Measurements from ENCODE around the gene E2F6. TPM values are rescaled to one million over a fixed set of nuclear protein-coding genes. Genes with fewer than 3 reads are reported as not detected.

Gene E2F6
- total RNA-seq, 4 donors from 2014 or later, result 15.6 to 20.1 (median 19.6) TPM

GRCh38 chr2:11433822-11434221, 32.1 kb downstream of the E2F6 start:
- no peaks in the 10 kb centered on the region for H3K4me1 ChIP-seq
- no peak for TF ChIP-seq POLR2AphosphoS5 (IDR thresholded peaks at IDR 0.05)
- no peak for TF ChIP-seq POLR2A (IDR thresholded peaks at IDR 0.05)
- no peak for TF ChIP-seq EP300 (IDR thresholded peaks at IDR 0.05)
- no peak for TF ChIP-seq CTCF (IDR thresholded peaks at IDR 0.05)
- no peak overlapping the region for H3K27ac ChIP-seq
- peaks cover 0 to 14% of the 10 kb centered on the region in 2 donors for H3K36me3 ChIP-seq
- no peaks in the 10 kb centered on the region for H3K9me3 ChIP-seq
- 88 to 93% methylated on average over 5 of the region's 5 CpGs for WGBS, 2 donors (ENCODE audit: low coverage in 1 of 2)
- no peak overlapping the region for H3K4me3 ChIP-seq
- no peak for ATAC-seq
- no peaks in the 10 kb centered on the region for H3K27me3 ChIP-seq

GRCh38 chr2:11430729-11431128, 35.2 kb downstream of the E2F6 start:
- Histone ChIP-seq H3K36me3 (no peaks in the 10 kb centered on the region), H3K27me3 (no peaks in the 10 kb centered on the region), H3K9me3 (no peaks in the 10 kb centered on the region), H3K4me3 (no peak overlapping the region), H3K4me1 (no peaks in the 10 kb centered on the region), H3K27ac (no peak overlapping the region)
- 80 to 100% methylated on average over 1 to 2 of the region's 5 CpGs for WGBS, 2 donors (ENCODE audit: low coverage in 1 of 2)
- no peak for ATAC-seq
- TF ChIP-seq POLR2AphosphoS5 (IDR thresholded peaks at IDR 0.05), result no peak
- TF ChIP-seq POLR2A (IDR thresholded peaks at IDR 0.05), result no peak
- TF ChIP-seq EP300 (IDR thresholded peaks at IDR 0.05), result no peak
- no peak for TF ChIP-seq CTCF (IDR thresholded peaks at IDR 0.05)

- Histone ChIP-seq H3K27me3 (no peaks in the 10 kb centered on the region), H3K36me3 (no peaks in the 10 kb centered on the region), H3K4me3 (no peak overlapping the region), H3K27ac (no peak overlapping the region), H3K4me1 (no peaks in the 10 kb centered on the region), H3K9me3 (no peaks in the 10 kb centered on the region)
- TF ChIP-seq POLR2A (IDR thresholded peaks at IDR 0.05) (no peak), POLR2AphosphoS5 (IDR thresholded peaks at IDR 0.05) (no peak), EP300 (IDR thresholded peaks at IDR 0.05) (no peak), CTCF (IDR thresholded peaks at IDR 0.05) (no peak)
- no peak for ATAC-seq
Observed at GRCh38 chr2:11427224-11427623, 38.7 kb downstream of the E2F6 start.

GRCh38 chr2:11422901-11423435, 43.0 kb downstream of the E2F6 start:
- whole genome bisulfite sequencing, 2 donors (ENCODE audit: low coverage in 1 of 2), result 94 to 98% methylated on average over 4 of the region's 4 CpGs
- peaks cover 0 to 4% (median 2%) of the 10 kb centered on the region in 3 donors for H3K9me3 ChIP-seq
- H3K4me1 ChIP-seq, result peaks cover 0 to 7% (median 0%) of the 10 kb centered on the region in 3 donors
- H3K27me3 ChIP-seq, result no peaks in the 10 kb centered on the region
- H3K36me3 ChIP-seq, result no peaks in the 10 kb centered on the region
- TF ChIP-seq CTCF (IDR thresholded peaks at IDR 0.05), result no peak
- TF ChIP-seq POLR2A (IDR thresholded peaks at IDR 0.05), result no peak
- no peak for TF ChIP-seq POLR2AphosphoS5 (IDR thresholded peaks at IDR 0.05)
- TF ChIP-seq EP300 (IDR thresholded peaks at IDR 0.05), result no peak
- ATAC-seq, result no peak
- no peak overlapping the region for H3K27ac ChIP-seq
- H3K4me3 ChIP-seq, result no peak overlapping the region

- WGBS, 2 donors (ENCODE audit: low coverage in 1 of 2), result 92 to 94% methylated on average over 5 of the region's 5 CpGs
- Histone ChIP-seq H3K9me3 (peaks cover 0 to 9% (median 2%) of the 10 kb centered on the region in 3 donors), H3K36me3 (no peaks in the 10 kb centered on the region), H3K4me3 (no peak overlapping the region), H3K27me3 (no peaks in the 10 kb centered on the region), H3K4me1 (peaks cover 0 to 7% (median 0%) of the 10 kb centered on the region in 3 donors), H3K27ac (no peak overlapping the region)
- ATAC-seq, result no peak
- TF ChIP-seq EP300 (IDR thresholded peaks at IDR 0.05), result no peak
- TF ChIP-seq POLR2A (IDR thresholded peaks at IDR 0.05), result no peak
- TF ChIP-seq POLR2AphosphoS5 (IDR thresholded peaks at IDR 0.05), result no peak
- no peak for TF ChIP-seq CTCF (IDR thresholded peaks at IDR 0.05)
Observed at GRCh38 chr2:11422491-11422865, 43.5 kb downstream of the E2F6 start.

Measured in gastroesophageal sphincter (tissue), 4 donors.